HEK293 (cell line): ENCODE results near the gene BMX.

ENCODE experiments used
- ZBTB7A ChIP-seq: fragments of 450-650 bp; formaldehyde crosslinking; IDR thresholded peaks from 2 replicates; pipeline ENCODE4 v1.5.1; 2016; ENCODE audit warnings: low read depth, missing biosample characterization, missing genetic modification characterization
- ZNF184 ChIP-seq: fragments of 450-650 bp; IDR thresholded peaks from 2 replicates; pipeline ENCODE4 v1.5.1; 2018; ENCODE audit warnings: missing biosample characterization, mild to moderate bottlenecking, missing genetic modification characterization
- ZNF239 ChIP-seq: fragments of 450-650 bp; formaldehyde crosslinking; IDR thresholded peaks from 2 replicates; pipeline ENCODE4 v1.5.1; 2016; ENCODE audit warnings: missing biosample characterization, missing genetic modification characterization
- ZNF423 ChIP-seq: fragments of 450-650 bp; formaldehyde crosslinking; IDR thresholded peaks from 2 replicates; pipeline ENCODE4 v1.5.1; 2016; ENCODE audit warnings: missing biosample characterization, missing genetic modification characterization
- ZNF433 ChIP-seq: fragments of 450-650 bp; formaldehyde crosslinking; IDR thresholded peaks from 2 replicates; pipeline ENCODE4 v1.5.1; 2016; ENCODE audit warnings: missing biosample characterization, missing genetic modification characterization, low read depth
- ZNF48 ChIP-seq: fragments of 450-650 bp; formaldehyde crosslinking; IDR thresholded peaks from 2 replicates; pipeline ENCODE4 v1.5.1; 2016; ENCODE audit warnings: missing biosample characterization, missing genetic modification characterization
- ZNF585B ChIP-seq: fragments of 450-650 bp; formaldehyde crosslinking; IDR thresholded peaks from 2 replicates; pipeline ENCODE4 v1.5.1; 2016; ENCODE audit warnings: missing biosample characterization, missing genetic modification characterization
- ZNF768 ChIP-seq: fragments of 450-650 bp; formaldehyde crosslinking; IDR thresholded peaks from 2 replicates; pipeline ENCODE4 v1.5.1; 2018; ENCODE audit warnings: missing biosample characterization, mild to moderate bottlenecking, missing genetic modification characterization
- TF ChIP-seq, protein P1 (sequence below): fragments of 450-650 bp; formaldehyde crosslinking; IDR thresholded peaks from 2 replicates; pipeline ENCODE4 v1.5.1; 2016; ENCODE audit warnings: missing biosample characterization, missing genetic modification characterization
- TF ChIP-seq, protein P2 (sequence below): fragments of 450-650 bp; formaldehyde crosslinking; IDR thresholded peaks from 2 replicates; pipeline ENCODE4; 2016; ENCODE audit warnings: missing biosample characterization, missing genetic modification characterization
- TF ChIP-seq, protein P3 (sequence below): fragments of 450-650 bp; formaldehyde crosslinking; IDR thresholded peaks from 2 replicates; pipeline ENCODE4 v1.5.1; 2016; ENCODE audit warnings: missing biosample characterization, missing genetic modification characterization
- TF ChIP-seq, protein P4 (sequence below): fragments of 450-650 bp; formaldehyde crosslinking; IDR thresholded peaks from 2 replicates; pipeline ENCODE4 v1.5.1; 2016; ENCODE audit warnings: missing biosample characterization, missing genetic modification characterization, low read depth

DNA sequence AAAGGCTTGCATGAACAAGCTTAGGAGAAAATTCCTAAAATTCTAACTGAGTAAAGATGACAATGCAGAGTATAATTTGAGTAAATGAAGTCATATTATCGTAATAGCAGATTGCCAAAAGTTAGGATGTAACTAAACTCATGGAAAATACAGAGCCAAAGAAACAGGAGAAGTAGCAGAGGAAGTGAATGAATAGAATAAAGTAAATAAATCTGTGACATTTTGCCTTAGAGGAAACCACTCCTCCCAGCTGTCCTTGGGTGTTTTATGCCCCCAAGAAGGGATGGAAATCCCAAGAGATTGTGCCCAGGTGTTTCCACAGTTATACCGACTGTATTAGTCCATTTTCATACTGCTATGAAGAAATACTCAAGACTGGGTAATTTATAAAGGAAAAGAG is 1.9 kb upstream of the BMX start:
- TF ChIP-seq, protein P1, sequence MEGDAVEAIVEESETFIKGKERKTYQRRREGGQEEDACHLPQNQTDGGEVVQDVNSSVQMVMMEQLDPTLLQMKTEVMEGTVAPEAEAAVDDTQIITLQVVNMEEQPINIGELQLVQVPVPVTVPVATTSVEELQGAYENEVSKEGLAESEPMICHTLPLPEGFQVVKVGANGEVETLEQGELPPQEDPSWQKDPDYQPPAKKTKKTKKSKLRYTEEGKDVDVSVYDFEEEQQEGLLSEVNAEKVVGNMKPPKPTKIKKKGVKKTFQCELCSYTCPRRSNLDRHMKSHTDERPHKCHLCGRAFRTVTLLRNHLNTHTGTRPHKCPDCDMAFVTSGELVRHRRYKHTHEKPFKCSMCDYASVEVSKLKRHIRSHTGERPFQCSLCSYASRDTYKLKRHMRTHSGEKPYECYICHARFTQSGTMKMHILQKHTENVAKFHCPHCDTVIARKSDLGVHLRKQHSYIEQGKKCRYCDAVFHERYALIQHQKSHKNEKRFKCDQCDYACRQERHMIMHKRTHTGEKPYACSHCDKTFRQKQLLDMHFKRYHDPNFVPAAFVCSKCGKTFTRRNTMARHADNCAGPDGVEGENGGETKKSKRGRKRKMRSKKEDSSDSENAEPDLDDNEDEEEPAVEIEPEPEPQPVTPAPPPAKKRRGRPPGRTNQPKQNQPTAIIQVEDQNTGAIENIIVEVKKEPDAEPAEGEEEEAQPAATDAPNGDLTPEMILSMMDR (tag by site-specific recombination) = no peak
- TF ChIP-seq ZNF423 (tag by site-specific recombination) = no peak
- TF ChIP-seq ZNF768 (tag by site-specific recombination) = no peak
- TF ChIP-seq ZNF585B (tag by site-specific recombination) = no peak
- TF ChIP-seq ZNF184 (tag by site-specific recombination) = no peak
- TF ChIP-seq ZBTB7A (tag by site-specific recombination) = no peak
- TF ChIP-seq, protein P2, sequence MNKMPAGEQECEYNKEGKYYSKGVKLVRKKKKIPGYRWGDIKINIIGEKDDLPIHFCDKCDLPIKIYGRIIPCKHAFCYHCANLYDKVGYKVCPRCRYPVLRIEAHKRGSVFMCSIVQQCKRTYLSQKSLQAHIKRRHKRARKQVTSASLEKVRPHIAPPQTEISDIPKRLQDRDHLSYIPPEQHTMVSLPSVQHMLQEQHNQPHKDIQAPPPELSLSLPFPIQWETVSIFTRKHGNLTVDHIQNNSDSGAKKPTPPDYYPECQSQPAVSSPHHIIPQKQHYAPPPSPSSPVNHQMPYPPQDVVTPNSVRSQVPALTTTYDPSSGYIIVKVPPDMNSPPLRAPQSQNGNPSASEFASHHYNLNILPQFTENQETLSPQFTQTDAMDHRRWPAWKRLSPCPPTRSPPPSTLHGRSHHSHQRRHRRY (tag by site-specific recombination) = no peak
- TF ChIP-seq ZNF239 (tag by site-specific recombination) = no peak
- no peak for TF ChIP-seq ZNF48 (tag by site-specific recombination)
- no peak for TF ChIP-seq ZNF433 (tag by site-specific recombination)
- TF ChIP-seq, protein P3, sequence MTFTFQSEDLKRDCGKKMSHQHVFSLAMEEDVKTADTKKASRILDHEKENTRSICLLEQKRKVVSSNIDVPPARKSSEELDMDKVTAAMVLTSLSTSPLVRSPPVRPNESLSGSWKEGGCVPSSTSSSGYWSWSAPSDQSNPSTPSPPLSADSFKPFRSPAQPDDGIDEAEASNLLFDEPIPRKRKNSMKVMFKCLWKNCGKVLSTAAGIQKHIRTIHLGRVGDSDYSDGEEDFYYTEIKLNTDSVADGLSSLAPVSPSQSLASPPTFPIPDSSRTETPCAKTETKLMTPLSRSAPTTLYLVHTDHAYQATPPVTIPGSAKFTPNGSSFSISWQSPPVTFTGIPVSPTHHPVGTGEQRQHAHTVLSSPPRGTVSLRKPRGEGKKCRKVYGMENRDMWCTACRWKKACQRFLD (tag by site-specific recombination) = no peak
- TF ChIP-seq, protein P4, sequence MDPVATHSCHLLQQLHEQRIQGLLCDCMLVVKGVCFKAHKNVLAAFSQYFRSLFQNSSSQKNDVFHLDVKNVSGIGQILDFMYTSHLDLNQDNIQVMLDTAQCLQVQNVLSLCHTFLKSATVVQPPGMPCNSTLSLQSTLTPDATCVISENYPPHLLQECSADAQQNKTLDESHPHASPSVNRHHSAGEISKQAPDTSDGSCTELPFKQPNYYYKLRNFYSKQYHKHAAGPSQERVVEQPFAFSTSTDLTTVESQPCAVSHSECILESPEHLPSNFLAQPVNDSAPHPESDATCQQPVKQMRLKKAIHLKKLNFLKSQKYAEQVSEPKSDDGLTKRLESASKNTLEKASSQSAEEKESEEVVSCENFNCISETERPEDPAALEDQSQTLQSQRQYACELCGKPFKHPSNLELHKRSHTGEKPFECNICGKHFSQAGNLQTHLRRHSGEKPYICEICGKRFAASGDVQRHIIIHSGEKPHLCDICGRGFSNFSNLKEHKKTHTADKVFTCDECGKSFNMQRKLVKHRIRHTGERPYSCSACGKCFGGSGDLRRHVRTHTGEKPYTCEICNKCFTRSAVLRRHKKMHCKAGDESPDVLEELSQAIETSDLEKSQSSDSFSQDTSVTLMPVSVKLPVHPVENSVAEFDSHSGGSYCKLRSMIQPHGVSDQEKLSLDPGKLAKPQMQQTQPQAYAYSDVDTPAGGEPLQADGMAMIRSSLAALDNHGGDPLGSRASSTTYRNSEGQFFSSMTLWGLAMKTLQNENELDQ (tag by site-specific recombination) = no peak
